GM12891 (cell line): ENCODE measurements around the gene S100Z.

Experiments used
- POLR2A ChIP-seq: IDR thresholded peaks from 2 replicates; pipeline ENCODE4 v1.6.1; 2011; ENCODE audit warnings: low read depth, low read length, control low read depth
- POLR2AphosphoS5 ChIP-seq: IDR thresholded peaks from 2 replicates; pipeline ENCODE4 v1.6.1; 2011; ENCODE audit warnings: low read depth, low read length, control low read depth
- SPI1 ChIP-seq: IDR thresholded peaks from 2 replicates; pipeline ENCODE4 v1.6.1; 2011; ENCODE audit warnings: low read depth, low read length, control low read depth
- TAF1 ChIP-seq: IDR thresholded peaks from 2 replicates; pipeline ENCODE4 v1.6.1; 2011; ENCODE audit warnings: low read depth, low read length, control low read depth

- TF ChIP-seq TAF1 (0 out of 2 replicates have a peak, but pooled peaks have one; percentile 9), POLR2AphosphoS5 (no peak), POLR2A (no peak), SPI1 (peak; percentile 98)
Observed at GRCh38 chr5:76874088-76874581, 24.3 kb downstream of the S100Z start.
